CD4-positive, alpha-beta memory T cell (primary cell): ENCODE measurements around the gene KIAA1217. TPM values are rescaled to one million over a fixed set of nuclear protein-coding genes. Genes with fewer than 3 reads are reported as not detected.

Source experiments
- CTCF ChIA-PET: fragments of 350-600 bp; sonication (Branson Sonifier 250); formaldehyde crosslinking; loops from one replicate; lab custom pipeline; 2021; ENCODE audit warnings: inconsistent platforms; ENCODE audit not compliant: partially characterized antibody; lab: Charles Lee
- POLR2A ChIA-PET: fragments of 350-600 bp; sonication (Branson Sonifier 250); formaldehyde crosslinking; loops from one replicate; lab custom pipeline; 2021; ENCODE audit not compliant: partially characterized antibody; lab: Charles Lee
- DNase-seq, 5 donors: peaks; one replicate each; pipeline versions ENCODE4 v3.0.0 to v3.0.0-alpha.2; 2020 to 2022; ENCODE audit warnings: mixed read lengths in 1 of 5
- H3K27ac ChIP-seq: one replicate; pipeline ENCODE4 v1.7.0; 2013; ENCODE audit warnings: low read depth, low read length
- H3K27me3 ChIP-seq: 2 replicates; pipeline ENCODE4 v1.7.0; 2013; ENCODE audit warnings: mild to moderate bottlenecking, low read length, moderate library complexity; ENCODE audit not compliant: insufficient read depth
- H3K36me3 ChIP-seq: 2 replicates; pipeline ENCODE4 v1.7.0; 2013; ENCODE audit warnings: mild to moderate bottlenecking, low read length, moderate library complexity; ENCODE audit not compliant: insufficient read depth
- H3K4me1 ChIP-seq: 2 replicates; pipeline ENCODE4 v1.7.0; 2013; ENCODE audit warnings: mild to moderate bottlenecking, low read length, moderate library complexity; ENCODE audit not compliant: insufficient read depth
- H3K4me3 ChIP-seq, 2 donors: one replicate each; pipeline ENCODE4 v1.7.0; 2013; ENCODE audit warnings: low read length in 2 of 2, mild to moderate bottlenecking in 1 of 2
- H3K9me3 ChIP-seq, 2 donors: one replicate each; pipeline ENCODE4 v1.7.0; 2013; ENCODE audit warnings: low read length in 2 of 2, control low read depth in 1 of 2; ENCODE audit not compliant: control insufficient read depth in 1 of 2
- H3K27ac Mint-ChIP-seq, 7 donors: one replicate each; pipeline ENCODE4 v1.8.0; 2020 to 2021; ENCODE audit warnings: mixed read lengths in 7 of 7, mild to moderate bottlenecking in 6 of 7, inconsistent platforms in 3 of 7, moderate library complexity in 3 of 7
- H3K27me3 Mint-ChIP-seq, 2 donors: one replicate each; pipeline ENCODE4 v1.8.0; 2020 to 2021; ENCODE audit warnings: mixed read lengths in 2 of 2
- H3K36me3 Mint-ChIP-seq, 2 donors: one replicate each; pipeline ENCODE4 v1.8.0; 2020 to 2021; ENCODE audit warnings: mixed read lengths in 2 of 2, inconsistent platforms in 1 of 2, mild to moderate bottlenecking in 1 of 2
- H3K4me1 Mint-ChIP-seq, 4 donors: one replicate each; pipeline ENCODE4 v1.8.0; 2020 to 2021; ENCODE audit warnings: mixed read lengths in 4 of 4, mild to moderate bottlenecking in 1 of 4
- H3K4me3 Mint-ChIP-seq, 8 donors: one replicate each; pipeline ENCODE4 v1.8.0; 2020 to 2021; ENCODE audit warnings: mixed read lengths in 8 of 8, mild to moderate bottlenecking in 7 of 8, moderate library complexity in 6 of 8, inconsistent platforms in 3 of 8
- H3K9me3 Mint-ChIP-seq, 8 donors: one replicate each; pipeline ENCODE4 v1.8.0; 2020 to 2021; ENCODE audit warnings: mixed read lengths in 8 of 8, mild to moderate bottlenecking in 5 of 8, inconsistent platforms in 3 of 8, moderate library complexity in 1 of 8
- intact Hi-C: fragments of 100-400 bp; cut with micrococcal nuclease; formaldehyde crosslinking; loops from one replicate; pipeline ENCODE4 v1.15.1; 2023
- polyA plus RNA-seq, 2 donors: library from polyadenylated mRNA; unstranded; fragments of 300-500 nt; fragmentation: Illumina TruSeq; gene quantifications; one replicate each; pipeline ENCODE4 v1.2.3, GENCODE V29; 2021
- total RNA-seq, 2 experiments: library from RNA; stranded (reverse); gene quantifications; one replicate each; pipeline ENCODE4 v1.2.3, GENCODE V29; 2021

KIAA1217 gene
- total and polyA plus RNA-seq, 4 experiments from 2014 or later = 0.69 to 0.75 (median 0.70) TPM; not detected in 1

GRCh38 chr10:24407928-24408327 lies 199.0 kb downstream of the KIAA1217 start:
- ChIA-PET POLR2A (no interaction called here), CTCF (no interaction called here)
- no peaks in the 10 kb centered on the region for H3K9me3 ChIP-seq
- no peaks in the 10 kb centered on the region for H3K36me3 ChIP-seq
- Mint-ChIP-seq H3K4me3 (no peak overlapping the region), H3K27ac (no peak overlapping the region), H3K9me3 (peaks cover 0 to under 1% (median 0%) of the 10 kb centered on the region in 8 donors), H3K4me1 (peaks cover 0 to 1% (median 0%) of the 10 kb centered on the region in 4 donors), H3K27me3 (peaks cover 3 to 6% of the 10 kb centered on the region in 2 donors), H3K36me3 (no peaks in the 10 kb centered on the region)
- no peak overlapping the region for H3K4me3 ChIP-seq
- DNase-seq = no peak
- peaks cover 5% of the 10 kb centered on the region for H3K27me3 ChIP-seq
- intact Hi-C loops = no loop called here
- H3K4me1 ChIP-seq = no peaks in the 10 kb centered on the region
- no peak overlapping the region for H3K27ac ChIP-seq

- ChIA-PET POLR2A (no interaction called here), CTCF (no interaction called here)
- Mint-ChIP-seq H3K27ac (no peak overlapping the region), H3K9me3 (no peaks in the 10 kb centered on the region), H3K4me1 (peaks cover 0 to 1% (median 0%) of the 10 kb centered on the region in 4 donors), H3K36me3 (no peaks in the 10 kb centered on the region), H3K27me3 (peaks cover 3 to 6% of the 10 kb centered on the region in 2 donors), H3K4me3 (no peak overlapping the region)
- Histone ChIP-seq H3K9me3 (no peaks in the 10 kb centered on the region), H3K4me1 (no peaks in the 10 kb centered on the region), H3K36me3 (no peaks in the 10 kb centered on the region), H3K4me3 (no peak overlapping the region), H3K27ac (no peak overlapping the region), H3K27me3 (peaks cover 5% of the 10 kb centered on the region)
- intact Hi-C loops = no loop called here
- DNase-seq = no peak
These were observed 199.4 kb downstream of the KIAA1217 start for GRCh38 chr10:24408365-24408764.

GRCh38 chr10:24414597-24414996 lies 205.7 kb downstream of the KIAA1217 start:
- no peaks in the 10 kb centered on the region for H3K4me1 Mint-ChIP-seq
- H3K9me3 Mint-ChIP-seq = peaks cover 0 to 4% (median 0%) of the 10 kb centered on the region in 8 donors
- DNase-seq = no peak
- Histone ChIP-seq H3K27ac (no peak overlapping the region), H3K9me3 (no peaks in the 10 kb centered on the region), H3K4me1 (no peaks in the 10 kb centered on the region), H3K36me3 (no peaks in the 10 kb centered on the region), H3K4me3 (no peak overlapping the region), H3K27me3 (peaks cover 5% of the 10 kb centered on the region)
- H3K4me3 Mint-ChIP-seq = no peak overlapping the region
- ChIA-PET POLR2A (no interaction called here), CTCF (interaction anchor here (0.7 kb wide), 1 partner anchor 232 kb away, joined by 4 read pairs; no protein-coding TSS in a partner anchor)
- no peak overlapping the region for H3K27ac Mint-ChIP-seq
- intact Hi-C loops = loop anchor here (10.0 kb wide), 1 partner anchor 90 kb away; no protein-coding TSS in a partner anchor
- no peaks in the 10 kb centered on the region for H3K36me3 Mint-ChIP-seq
- H3K27me3 Mint-ChIP-seq = peaks cover 8 to 12% of the 10 kb centered on the region in 2 donors

DNA sequence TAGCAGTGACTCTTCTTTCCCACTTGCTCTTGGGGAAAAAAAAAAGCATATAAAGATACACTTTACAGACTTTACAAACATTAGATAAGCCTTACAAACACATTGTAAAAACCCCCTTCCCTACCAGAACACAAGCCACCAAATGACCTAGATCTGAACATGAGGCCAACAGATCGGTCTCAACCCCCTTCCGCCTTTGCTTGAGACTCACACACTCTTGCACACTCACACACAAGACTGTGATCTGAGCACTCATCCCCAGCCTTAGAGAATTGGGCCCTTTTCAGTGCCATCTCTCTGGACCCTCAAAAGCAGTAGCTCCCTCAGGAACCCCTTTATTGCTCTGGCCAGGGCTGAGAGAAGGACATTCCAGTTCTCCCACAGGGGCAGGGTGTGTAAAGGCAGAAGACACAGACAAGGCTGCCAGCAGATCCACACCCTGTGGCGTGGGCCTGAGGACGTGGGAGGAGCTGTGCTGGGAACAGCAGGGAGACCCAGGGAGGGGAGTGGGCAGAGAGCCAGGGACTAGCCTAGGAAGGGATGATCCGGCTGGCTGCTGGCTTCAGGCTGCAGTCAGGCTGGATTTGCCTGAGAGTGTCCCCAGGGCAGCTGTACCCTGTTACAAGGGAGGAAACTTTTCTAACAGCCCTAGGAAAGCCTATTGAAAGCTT lies 206.7 kb downstream of the KIAA1217 start:
- H3K4me1 Mint-ChIP-seq = no peaks in the 10 kb centered on the region
- no peaks in the 10 kb centered on the region for H3K36me3 Mint-ChIP-seq
- H3K36me3 ChIP-seq = no peaks in the 10 kb centered on the region
- POLR2A ChIA-PET = interaction anchor here (0.7 kb wide), 1 partner anchor 116 kb away, joined by 3 read pairs; no protein-coding TSS in a partner anchor
- H3K27ac ChIP-seq = no peak overlapping the region
- H3K4me3 ChIP-seq = no peak overlapping the region
- DNase-seq = peak in 1 of 5 donors; percentile 3
- no peaks in the 10 kb centered on the region for H3K9me3 ChIP-seq
- intact Hi-C loops = loop anchor here (10.0 kb wide), 1 partner anchor 89 kb away; no protein-coding TSS in a partner anchor
- H3K27ac Mint-ChIP-seq = peak overlapping the region in 2 of 7 donors; percentile 30 to 37
- CTCF ChIA-PET = no interaction called here
- peaks cover 8 to 12% of the 10 kb centered on the region in 2 donors for H3K27me3 Mint-ChIP-seq
- peaks cover 5% of the 10 kb centered on the region for H3K27me3 ChIP-seq
- peaks cover 0 to 4% (median 0%) of the 10 kb centered on the region in 8 donors for H3K9me3 Mint-ChIP-seq
- H3K4me1 ChIP-seq = no peaks in the 10 kb centered on the region
- no peak overlapping the region for H3K4me3 Mint-ChIP-seq

GRCh38 chr10:24416248-24416647 lies 207.3 kb downstream of the KIAA1217 start:
- CTCF ChIA-PET = interaction anchor here (2.0 kb wide), 1 partner anchor 88 kb away, joined by 5 read pairs; no protein-coding TSS in a partner anchor
- peaks cover 6 to 10% of the 10 kb centered on the region in 2 donors for H3K27me3 Mint-ChIP-seq
- POLR2A ChIA-PET = no interaction called here

DNA sequence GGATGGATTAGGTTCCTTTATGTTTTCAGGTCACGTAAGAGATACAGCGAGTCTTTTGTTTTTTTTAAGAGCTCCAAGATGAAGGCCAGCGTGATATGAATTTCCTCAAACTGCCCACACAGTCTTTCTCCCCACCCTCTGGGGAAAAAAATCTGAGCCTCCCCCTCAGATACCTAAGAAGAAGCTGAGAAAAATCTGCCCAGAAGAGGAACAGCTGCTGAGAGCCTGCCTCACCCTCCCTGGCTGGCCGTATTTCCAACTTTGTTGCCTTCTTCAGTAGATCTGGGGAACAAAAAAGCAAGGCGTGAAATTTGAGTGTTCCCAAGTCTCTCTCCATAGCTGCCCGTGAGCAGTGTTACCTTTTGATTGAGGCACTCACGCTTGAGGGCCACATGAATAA lies 208.1 kb downstream of the KIAA1217 start:
- Mint-ChIP-seq H3K9me3 (peaks cover 0 to 4% (median under 1%) of the 10 kb centered on the region in 8 donors), H3K4me3 (no peak overlapping the region), H3K27ac (no peak overlapping the region), H3K4me1 (no peaks in the 10 kb centered on the region), H3K27me3 (peaks cover 6 to 12% of the 10 kb centered on the region in 2 donors), H3K36me3 (no peaks in the 10 kb centered on the region)
- ChIA-PET POLR2A (no interaction called here), CTCF (interaction anchor here (1.2 to 2.0 kb wide), 3 partner anchors 10 to 88 kb away, joined by 3 to 5 read pairs (median 4); no protein-coding TSS in a partner anchor)
- no peak overlapping the region for H3K27ac ChIP-seq
- no peaks in the 10 kb centered on the region for H3K36me3 ChIP-seq
- no peaks in the 10 kb centered on the region for H3K9me3 ChIP-seq
- peaks cover 5% of the 10 kb centered on the region for H3K27me3 ChIP-seq
- intact Hi-C loops = loop anchor here (10.0 kb wide), 1 partner anchor 88 kb away; no protein-coding TSS in a partner anchor
- no peak for DNase-seq
- no peaks in the 10 kb centered on the region for H3K4me1 ChIP-seq
- H3K4me3 ChIP-seq = no peak overlapping the region

More at GRCh38 chr10:24416248-24416647, 207.3 kb downstream of the KIAA1217 start:
- Mint-ChIP-seq H3K4me1 (no peaks in the 10 kb centered on the region), H3K4me3 (no peak overlapping the region), H3K36me3 (no peaks in the 10 kb centered on the region), H3K27ac (no peak overlapping the region), H3K9me3 (peaks cover 0 to 4% (median 0%) of the 10 kb centered on the region in 8 donors)
- no peak for DNase-seq
- H3K36me3 ChIP-seq = no peaks in the 10 kb centered on the region
- peaks cover 5% of the 10 kb centered on the region for H3K27me3 ChIP-seq
- no peak overlapping the region for H3K27ac ChIP-seq
- intact Hi-C loops = loop anchor here (10.0 kb wide), 1 partner anchor 89 kb away; no protein-coding TSS in a partner anchor
- no peak overlapping the region for H3K4me3 ChIP-seq
- no peaks in the 10 kb centered on the region for H3K9me3 ChIP-seq
- H3K4me1 ChIP-seq = no peaks in the 10 kb centered on the region

- H3K36me3 Mint-ChIP-seq = no peaks in the 10 kb centered on the region
These were observed 209.6 kb downstream of the KIAA1217 start for GRCh38 chr10:24418532-24418931.

More at GRCh38 chr10:24418532-24418931, 209.6 kb downstream of the KIAA1217 start:
- H3K27me3 Mint-ChIP-seq = peaks cover 6 to 12% of the 10 kb centered on the region in 2 donors
- H3K4me1 Mint-ChIP-seq = no peaks in the 10 kb centered on the region
- Histone ChIP-seq H3K36me3 (no peaks in the 10 kb centered on the region), H3K4me3 (no peak overlapping the region), H3K9me3 (no peaks in the 10 kb centered on the region), H3K4me1 (no peaks in the 10 kb centered on the region), H3K27me3 (no peaks in the 10 kb centered on the region), H3K27ac (no peak overlapping the region)
- peaks cover 0 to 4% (median under 1%) of the 10 kb centered on the region in 8 donors for H3K9me3 Mint-ChIP-seq
- CTCF ChIA-PET = interaction anchor here (2.0 kb wide), 1 partner anchor 86 kb away, joined by 5 read pairs; no protein-coding TSS in a partner anchor
- POLR2A ChIA-PET = no interaction called here
- no peak overlapping the region for H3K27ac Mint-ChIP-seq
- intact Hi-C loops = loop anchor here (10.0 kb wide), 1 partner anchor 86 kb away; no protein-coding TSS in a partner anchor
- H3K4me3 Mint-ChIP-seq = no peak overlapping the region
- no peak for DNase-seq
